Keratinocyte (primary cell): ENCODE data around the gene GRIA4. TPM values are rescaled to one million over a fixed set of nuclear protein-coding genes. Genes with fewer than 3 reads are reported as not detected.

Source experiments
- DNase-seq: peaks from one replicate; pipeline ENCODE4 v3.0.0-alpha.2; 2011; ENCODE audit warnings: low read depth, missing footprints, low spot score
- FAIRE-seq: peaks from 2 replicates; lab custom pipeline; 2011; peaks lifted over from hg19 to GRCh38; lab: Jason Lieb, UNC
- H2AFZ ChIP-seq: 2 replicates; pipeline ENCODE4 v1.6.0; 2012; ENCODE audit warnings: low read length, control low read depth, inconsistent platforms; ENCODE audit not compliant: control insufficient read depth
- H3K27ac ChIP-seq: 2 replicates; pipeline ENCODE4 v1.5.1; 2011; ENCODE audit warnings: low read length; ENCODE audit not compliant: control insufficient read depth, insufficient read depth
- H3K27me3 ChIP-seq: 3 replicates; pipeline ENCODE4 v1.6.0; 2011; ENCODE audit warnings: low read length; ENCODE audit not compliant: control insufficient read depth, insufficient read depth; ENCODE audit errors: extremely low read depth
- H3K36me3 ChIP-seq, 2 experiments: 2 replicates in 1 of 2; 3 replicates in 1 of 2; pipeline ENCODE4 v1.5.1; 2011; ENCODE audit warnings: low read length in 2 of 2, mild to moderate bottlenecking in 1 of 2; ENCODE audit not compliant: control insufficient read depth in 2 of 2, insufficient read depth in 2 of 2; ENCODE audit errors: extremely low read depth in 1 of 2
- H3K4me1 ChIP-seq: 3 replicates; pipeline ENCODE4 v1.5.1; 2011; ENCODE audit warnings: low read length; ENCODE audit not compliant: control insufficient read depth, insufficient read depth; ENCODE audit errors: extremely low read depth
- H3K4me2 ChIP-seq: 3 replicates; pipeline ENCODE4 v1.6.0; 2011; ENCODE audit warnings: low read depth, low read length; ENCODE audit not compliant: control insufficient read depth, insufficient read depth; ENCODE audit errors: extremely low read depth
- H3K4me3 ChIP-seq, 3 experiments: fragments of 200-600 bp in 1 of 3; sonication (generic) in 1 of 3; 2 replicates in 2 of 3; 3 replicates in 1 of 3; pipeline ENCODE4 v1.5.1; 2011 to 2016; ENCODE audit warnings: low read length in 3 of 3, mild to moderate bottlenecking in 3 of 3, control low read depth in 2 of 3, inconsistent platforms in 1 of 3, low read depth in 1 of 3, mixed read lengths in 1 of 3, mixed run types in 1 of 3, moderate library complexity in 1 of 3; ENCODE audit not compliant: control insufficient read depth in 2 of 3, insufficient read depth in 2 of 3; ENCODE audit errors: extremely low read depth in 1 of 3
- H3K79me2 ChIP-seq: 2 replicates; pipeline ENCODE4 v1.6.0; 2012; ENCODE audit warnings: low read length; ENCODE audit not compliant: control insufficient read depth, insufficient read depth
- H3K9ac ChIP-seq: 3 replicates; pipeline ENCODE4 v1.6.0; 2011; ENCODE audit warnings: low read length; ENCODE audit not compliant: control insufficient read depth, insufficient read depth; ENCODE audit errors: extremely low read depth
- H3K9me1 ChIP-seq: 3 replicates; pipeline ENCODE4 v1.6.0; 2011; ENCODE audit warnings: low read length; ENCODE audit not compliant: control insufficient read depth, insufficient read depth; ENCODE audit errors: extremely low read depth
- H3K9me3 ChIP-seq: 2 replicates; pipeline ENCODE4 v1.5.1; 2012; ENCODE audit warnings: low read depth, low read length; ENCODE audit not compliant: control insufficient read depth
- H4K20me1 ChIP-seq: 3 replicates; pipeline ENCODE4 v1.6.0; 2011; ENCODE audit warnings: low read length; ENCODE audit not compliant: control insufficient read depth, insufficient read depth; ENCODE audit errors: extremely low read depth
- CTCF ChIP-seq, 3 experiments: IDR thresholded peaks in 1 of 3; conservative IDR thresholded peaks in 1 of 3; optimal IDR thresholded peaks in 1 of 3; 2 replicates in 2 of 3; 3 replicates in 1 of 3; pipeline versions ENCODE3 to v1.5.1; 2011; ENCODE audit warnings: low read length in 3 of 3, mild to moderate bottlenecking in 3 of 3, moderate library complexity in 2 of 3, control low read depth in 1 of 3, inconsistent platforms in 1 of 3; ENCODE audit not compliant: insufficient read depth in 2 of 3; ENCODE audit errors: extremely low read depth in 1 of 3
- EZH2 ChIP-seq: IDR thresholded peaks from one replicate; pipeline ENCODE4 v1.6.1; 2012; ENCODE audit warnings: inconsistent platforms, mild to moderate bottlenecking, low read length, moderate library complexity
- dilution Hi-C: fragments of 300-500 bp; cut with MboI; formaldehyde crosslinking; loops from one replicate; pipeline ENCODE4 v1.7.0; 2020; ENCODE audit warnings: low sequenced_read_pairs; ENCODE audit not compliant: extremely low pct_ligation_motif_present
- polyA plus RNA-seq, 5 experiments: library from polyadenylated mRNA; depleted of rRNA in 3 of 5; stranded (reverse) in 3 of 5; stranded (forward) in 1 of 5; unstranded in 1 of 5; fragments of >200 nt; gene quantifications; 1 replicate in 1 of 5; 2 replicates in 3 of 5; 3 replicates in 1 of 5; pipeline versions ENCODE4 v1.2.1 to v1.2.3, GENCODE V29; 2011 to 2012; ENCODE audit warnings: missing spikeins in 2 of 5, low read depth in 1 of 5, low replicate concordance in 1 of 5

GRIA4 gene
- polyA plus RNA-seq, 1 donor (not counting 4 experiments of a cell fraction or from before 2014, with no cell fraction given) = not detected

GRCh38 chr11:105863523-105863922 lies 253.7 kb downstream of the GRIA4 start:
- Histone ChIP-seq H2AFZ (no peak overlapping the region), H4K20me1 (no peaks in the 10 kb centered on the region), H3K9ac (no peak overlapping the region), H3K27ac (no peak overlapping the region), H3K4me1 (no peaks in the 10 kb centered on the region), H3K79me2 (no peaks in the 10 kb centered on the region), H3K27me3 (no peaks in the 10 kb centered on the region), H3K4me3 (no peak overlapping the region), H3K9me1 (no peaks in the 10 kb centered on the region), H3K36me3 (no peaks in the 10 kb centered on the region), H3K9me3 (no peaks in the 10 kb centered on the region), H3K4me2 (no peak overlapping the region)
- dilution Hi-C loops = no loop called here
- TF ChIP-seq EZH2 (no peak), CTCF (optimal IDR thresholded peaks at IDR 0.05 in 1 of 3, IDR thresholded peaks at IDR 0.05 in 1 of 3, conservative IDR thresholded peaks at IDR 0.05 in 1 of 3; ENCODE audit: extremely low read depth in 1 of 3, insufficient read depth in 2 of 3, low read length in 3 of 3) (no peak)
- FAIRE-seq = no peak
- DNase-seq = no peak

GRCh38 chr11:105867742-105868141 lies 257.9 kb downstream of the GRIA4 start:
- H3K4me1 ChIP-seq = no peaks in the 10 kb centered on the region
- H4K20me1 ChIP-seq = no peaks in the 10 kb centered on the region
- no peaks in the 10 kb centered on the region for H3K9me1 ChIP-seq
- H2AFZ ChIP-seq = no peak overlapping the region
- no peak overlapping the region for H3K4me3 ChIP-seq
- TF ChIP-seq CTCF (optimal IDR thresholded peaks at IDR 0.05 in 1 of 3, IDR thresholded peaks at IDR 0.05 in 1 of 3, conservative IDR thresholded peaks at IDR 0.05 in 1 of 3; ENCODE audit: extremely low read depth in 1 of 3, insufficient read depth in 2 of 3, low read length in 3 of 3) = no peak
- no peak for TF ChIP-seq EZH2
- no peak overlapping the region for H3K4me2 ChIP-seq
- H3K9me3 ChIP-seq = no peaks in the 10 kb centered on the region
- H3K9ac ChIP-seq = no peak overlapping the region
- dilution Hi-C loops = no loop called here
- no peaks in the 10 kb centered on the region for H3K79me2 ChIP-seq
- FAIRE-seq (no peak), DNase-seq (no peak)
- no peaks in the 10 kb centered on the region for H3K27me3 ChIP-seq
- H3K27ac ChIP-seq = no peak overlapping the region
- H3K36me3 ChIP-seq = no peaks in the 10 kb centered on the region
